GM04503 (cell line): ENCODE data around the gene CLIP4.

Source experiments
- DNase-seq: peaks from one replicate; pipeline ENCODE4 v3.0.0-alpha.2; 2012; ENCODE audit warnings: low read depth

Gene CLIP4

GRCh38 chr2:29189052-29189451 is 73.8 kb downstream of the CLIP4 start:
- DNase-seq: no peak

- DNase-seq: no peak
Measured at GRCh38 chr2:29191817-29192216, 76.6 kb downstream of the CLIP4 start.

- no peak for DNase-seq
Measured at GRCh38 chr2:29192526-29192925, 77.3 kb downstream of the CLIP4 start.

- DNase-seq: no peak
Measured at GRCh38 chr2:29193111-29193510, 77.9 kb downstream of the CLIP4 start.

- DNase-seq: no peak
Measured at GRCh38 chr2:29193681-29194080, 78.5 kb downstream of the CLIP4 start.

- DNase-seq: no peak
Measured at GRCh38 chr2:29195796-29196195, 80.6 kb downstream of the CLIP4 start.

GRCh38 chr2:29196792-29197788 is 81.9 kb downstream of the CLIP4 start:
- no peak for DNase-seq

GRCh38 chr2:29201979-29202378 is 86.8 kb downstream of the CLIP4 start:
- DNase-seq: no peak

GRCh38 chr2:29202819-29203495 is 87.7 kb downstream of the CLIP4 start:
- DNase-seq: no peak

- DNase-seq: no peak
Measured at GRCh38 chr2:29206941-29207340, 91.7 kb downstream of the CLIP4 start.

- no peak for DNase-seq
Measured at GRCh38 chr2:29207352-29208148, 92.3 kb downstream of the CLIP4 start.

GRCh38 chr2:29209551-29209950 is 94.3 kb downstream of the CLIP4 start:
- DNase-seq: no peak

- no peak for DNase-seq
Measured at GRCh38 chr2:29212009-29212408, 96.8 kb downstream of the CLIP4 start.

GRCh38 chr2:29213888-29214291 is 98.7 kb downstream of the CLIP4 start:
- DNase-seq: no peak

- DNase-seq: no peak
Measured at GRCh38 chr2:29215073-29215472, 99.9 kb downstream of the CLIP4 start.

- DNase-seq: no peak
Measured at GRCh38 chr2:29215739-29216608, 100.8 kb downstream of the CLIP4 start.

- DNase-seq: no peak
Measured at GRCh38 chr2:29216609-29216909, 101.3 kb downstream of the CLIP4 start.

- no peak for DNase-seq
Measured at GRCh38 chr2:29218071-29218470, 102.9 kb downstream of the CLIP4 start.

GRCh38 chr2:29218550-29219125 is 103.4 kb downstream of the CLIP4 start:
- no peak for DNase-seq

- no peak for DNase-seq
Measured at GRCh38 chr2:29219374-29219773, 104.2 kb downstream of the CLIP4 start.
